Measurements from ENCODE around the gene TBC1D23. TPM values are rescaled to one million over a fixed set of nuclear protein-coding genes. Genes with fewer than 3 reads are reported as not detected.

TBC1D23 gene
- total and polyA plus RNA-seq, 2 of the 13 experiments (the other 11 are each of a cell fraction or from before 2014, with no cell fraction given), result 28.7 to 35.4 TPM

DNA sequence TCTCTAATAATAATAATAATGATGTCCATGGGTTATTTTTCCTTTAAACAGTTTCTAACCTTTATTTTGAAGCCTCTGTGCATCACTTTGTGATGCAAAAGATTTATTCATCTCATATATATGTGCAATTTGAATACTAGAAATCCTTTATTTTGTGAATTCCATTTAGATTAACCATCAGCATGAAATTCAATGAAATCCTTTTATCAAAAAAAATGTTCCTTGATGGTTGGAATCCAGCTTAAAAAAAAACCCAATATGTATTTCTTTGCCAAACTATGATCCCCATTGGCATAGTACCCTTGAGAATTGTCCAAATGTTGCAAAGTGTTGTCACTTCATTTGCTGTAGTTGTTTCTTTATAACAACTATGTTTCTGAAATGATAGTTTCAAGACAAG lies 7.4 kb downstream of the TBC1D23 start:
- ChIA-PET POLR2A (no interaction called here), CTCF (ENCODE audit: low intra/inter-chr PET ratio, low total read pairs) (no interaction called here)
- in situ Hi-C loops (cut with HindIII; ENCODE audit: extremely low pct_ligation_motif_present, low pct_unique_long_range_greater_than_20kb), result no loop called here
- H3K4me1 ChIP-seq (ENCODE audit: insufficient read depth, low read length), result peaks cover 27% of the 10 kb centered on the region
- H3K4me3 ChIP-seq (replicated peaks in 1 of 3; ENCODE audit: insufficient read depth in 1 of 3, low read depth in 2 of 3, low read length in 3 of 3), result no peak overlapping the region
- H4K20me1 ChIP-seq (ENCODE audit: insufficient read depth, low read length), result peaks cover 10% of the 10 kb centered on the region
- no peaks in the 10 kb centered on the region; a peak in 1 of 5 replicates for H3K36me3 ChIP-seq (replicated peaks in 1 of 2; ENCODE audit: control insufficient read depth in 1 of 2, insufficient read depth in 2 of 2, low read length in 2 of 2)
- no peak overlapping the region for H2AFZ ChIP-seq (ENCODE audit: low read length)
- TF ChIP-seq HOXA9 (CRISPR knock-in tag; IDR thresholded peaks at IDR 0.05; ENCODE audit: borderline replicate concordance) (no peak), GATAD1 (CRISPR knock-in tag; IDR thresholded peaks at IDR 0.05) (no peak), HOXD1 (CRISPR knock-in tag; IDR thresholded peaks at IDR 0.05) (no peak), ZNF629 (CRISPR knock-in tag; conservative IDR thresholded peaks at IDR 0.05) (no peak), GABPA (IDR thresholded peaks at IDR 0.05; ENCODE audit: low read depth, low read length) (no peak), GABPA (CRISPR knock-in tag; IDR thresholded peaks at IDR 0.05; ENCODE audit: low read depth) (no peak), KAT7 (CRISPR knock-in tag; IDR thresholded peaks at IDR 0.05; ENCODE audit: borderline replicate concordance) (no peak), ZSCAN31 (CRISPR knock-in tag; IDR thresholded peaks at IDR 0.05; ENCODE audit: low read depth) (no peak), ZSCAN21 (CRISPR knock-in tag; IDR thresholded peaks at IDR 0.05; ENCODE audit: borderline replicate concordance) (no peak), YY1 (IDR thresholded peaks at IDR 0.05; ENCODE audit: insufficient read depth, insufficient replicate concordance, low read depth, low read length) (no peak), ZNF335 (CRISPR knock-in tag; IDR thresholded peaks at IDR 0.05) (no peak), MLLT10 (CRISPR knock-in tag; IDR thresholded peaks at IDR 0.05) (no peak), SAP130 (CRISPR knock-in tag; IDR thresholded peaks at IDR 0.05; ENCODE audit: low read depth) (no peak)
- no peak overlapping the region for H3K4me2 ChIP-seq (ENCODE audit: low read depth, low read length)
- H3K27ac ChIP-seq (ENCODE audit: extremely low read length, insufficient read depth, low read length), result no peak overlapping the region
- H3K79me2 ChIP-seq (ENCODE audit: insufficient read depth, low read length), result peaks cover 91% of the 10 kb centered on the region
- FAIRE-seq (no peak), DNase-seq (ENCODE audit: low spot score) (no peak), ATAC-seq (no peak)
- no peaks in the 10 kb centered on the region for H3K9me3 ChIP-seq (ENCODE audit: low read length)
- no peaks in the 10 kb centered on the region for H3K27me3 ChIP-seq (ENCODE audit: control insufficient read depth in 1 of 2, insufficient read depth in 2 of 2, low read length in 2 of 2)
- intact Hi-C loops (cut with micrococcal nuclease; ENCODE audit: unreplicated experiment), result no loop called here
- BruUV-seq (replicated peaks), result no TSS peak
- no peak overlapping the region for H3K9ac ChIP-seq (ENCODE audit: insufficient read depth, low read depth, low read length)

Data from HepG2 (cell line).